Loucy (cell line): ENCODE measurements around the gene DISP3.

Source experiments
- H2AFZ ChIP-seq: fragments of 200-600 bp; sonication (generic); 2 replicates; pipeline ENCODE4 v1.6.0; 2016; ENCODE audit warnings: antibody characterized with exemption, mild to moderate bottlenecking, low read length, moderate library complexity
- H3F3A ChIP-seq: fragments of 200-600 bp; 2 replicates; pipeline ENCODE4 v1.6.0; 2016; ENCODE audit warnings: antibody characterized with exemption, low read depth, mild to moderate bottlenecking
- H3K27me3 ChIP-seq: fragments of 200-600 bp; sonication (generic); 2 replicates; pipeline ENCODE4 v1.6.1; 2014; ENCODE audit warnings: low read length, mild to moderate bottlenecking; ENCODE audit not compliant: insufficient read depth, poor library complexity, severe bottlenecking
- H3K36me3 ChIP-seq: fragments of 200-600 bp; sonication (generic); 2 replicates; pipeline ENCODE4 v1.6.1; 2016; ENCODE audit warnings: low read length; ENCODE audit not compliant: insufficient read depth
- H3K4me1 ChIP-seq: fragments of 200-600 bp; sonication (generic); 2 replicates; pipeline ENCODE4 v1.5.1; 2014; ENCODE audit warnings: low read length, mild to moderate bottlenecking; ENCODE audit not compliant: insufficient read depth, poor library complexity, severe bottlenecking
- H3K4me2 ChIP-seq: fragments of 200-600 bp; sonication (generic); 2 replicates; pipeline ENCODE4 v1.6.0; 2014; ENCODE audit warnings: antibody characterized with exemption, low read length, low read depth, mild to moderate bottlenecking; ENCODE audit not compliant: poor library complexity, severe bottlenecking
- H3K4me3 ChIP-seq: fragments of 200-600 bp; sonication (generic); 2 replicates; pipeline ENCODE4 v1.5.1; 2014; ENCODE audit warnings: low read length, mild to moderate bottlenecking, mixed read lengths; ENCODE audit not compliant: poor library complexity, severe bottlenecking
- H3K79me2 ChIP-seq: fragments of 200-600 bp; sonication (generic); 2 replicates; pipeline ENCODE4 v1.6.1; 2014; ENCODE audit warnings: low read length; ENCODE audit not compliant: insufficient read depth
- H3K9ac ChIP-seq: fragments of 200-600 bp; sonication (generic); 2 replicates; pipeline ENCODE4 v1.6.0; 2014; ENCODE audit warnings: mild to moderate bottlenecking, low read depth, low read length, moderate library complexity; ENCODE audit not compliant: poor library complexity, severe bottlenecking
- H3K9me2 ChIP-seq: fragments of 200-600 bp; sonication (generic); replicated peaks from 2 replicates; pipeline ENCODE4 v1.6.1; 2016; ENCODE audit warnings: low read depth, low read length, mixed read lengths
- H3K9me3 ChIP-seq: fragments of 200-600 bp; sonication (generic); 2 replicates; pipeline ENCODE4 v1.6.1; 2014; ENCODE audit warnings: mild to moderate bottlenecking, antibody characterized with exemption, low read length, low read depth; ENCODE audit not compliant: insufficient read depth
- H4K20me1 ChIP-seq: fragments of 200-600 bp; sonication (generic); 2 replicates; pipeline ENCODE4 v1.6.0; 2014; ENCODE audit warnings: antibody characterized with exemption, low read length, mild to moderate bottlenecking; ENCODE audit not compliant: insufficient read depth, poor library complexity, severe bottlenecking
- EZH2phosphoT487 ChIP-seq: fragments of 200-600 bp; IDR thresholded peaks from 2 replicates; pipeline ENCODE4 v1.6.1; 2018; ENCODE audit warnings: antibody characterized with exemption, mild to moderate bottlenecking, moderate library complexity, borderline replicate concordance
- TF ChIP-seq, protein P1 (sequence below): fragments of 200-600 bp; sonication (generic); conservative IDR thresholded peaks from 2 replicates; pipeline ENCODE4 v1.5.1; 2014; ENCODE audit warnings: mild to moderate bottlenecking, antibody characterized with exemption, low read length

DISP3 gene

GRCh38 chr1:11482701-11483479, 3.9 kb downstream of the DISP3 start:
- TF ChIP-seq, protein P1, sequence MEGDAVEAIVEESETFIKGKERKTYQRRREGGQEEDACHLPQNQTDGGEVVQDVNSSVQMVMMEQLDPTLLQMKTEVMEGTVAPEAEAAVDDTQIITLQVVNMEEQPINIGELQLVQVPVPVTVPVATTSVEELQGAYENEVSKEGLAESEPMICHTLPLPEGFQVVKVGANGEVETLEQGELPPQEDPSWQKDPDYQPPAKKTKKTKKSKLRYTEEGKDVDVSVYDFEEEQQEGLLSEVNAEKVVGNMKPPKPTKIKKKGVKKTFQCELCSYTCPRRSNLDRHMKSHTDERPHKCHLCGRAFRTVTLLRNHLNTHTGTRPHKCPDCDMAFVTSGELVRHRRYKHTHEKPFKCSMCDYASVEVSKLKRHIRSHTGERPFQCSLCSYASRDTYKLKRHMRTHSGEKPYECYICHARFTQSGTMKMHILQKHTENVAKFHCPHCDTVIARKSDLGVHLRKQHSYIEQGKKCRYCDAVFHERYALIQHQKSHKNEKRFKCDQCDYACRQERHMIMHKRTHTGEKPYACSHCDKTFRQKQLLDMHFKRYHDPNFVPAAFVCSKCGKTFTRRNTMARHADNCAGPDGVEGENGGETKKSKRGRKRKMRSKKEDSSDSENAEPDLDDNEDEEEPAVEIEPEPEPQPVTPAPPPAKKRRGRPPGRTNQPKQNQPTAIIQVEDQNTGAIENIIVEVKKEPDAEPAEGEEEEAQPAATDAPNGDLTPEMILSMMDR, result no peak
- no peak for TF ChIP-seq EZH2phosphoT487

DNA sequence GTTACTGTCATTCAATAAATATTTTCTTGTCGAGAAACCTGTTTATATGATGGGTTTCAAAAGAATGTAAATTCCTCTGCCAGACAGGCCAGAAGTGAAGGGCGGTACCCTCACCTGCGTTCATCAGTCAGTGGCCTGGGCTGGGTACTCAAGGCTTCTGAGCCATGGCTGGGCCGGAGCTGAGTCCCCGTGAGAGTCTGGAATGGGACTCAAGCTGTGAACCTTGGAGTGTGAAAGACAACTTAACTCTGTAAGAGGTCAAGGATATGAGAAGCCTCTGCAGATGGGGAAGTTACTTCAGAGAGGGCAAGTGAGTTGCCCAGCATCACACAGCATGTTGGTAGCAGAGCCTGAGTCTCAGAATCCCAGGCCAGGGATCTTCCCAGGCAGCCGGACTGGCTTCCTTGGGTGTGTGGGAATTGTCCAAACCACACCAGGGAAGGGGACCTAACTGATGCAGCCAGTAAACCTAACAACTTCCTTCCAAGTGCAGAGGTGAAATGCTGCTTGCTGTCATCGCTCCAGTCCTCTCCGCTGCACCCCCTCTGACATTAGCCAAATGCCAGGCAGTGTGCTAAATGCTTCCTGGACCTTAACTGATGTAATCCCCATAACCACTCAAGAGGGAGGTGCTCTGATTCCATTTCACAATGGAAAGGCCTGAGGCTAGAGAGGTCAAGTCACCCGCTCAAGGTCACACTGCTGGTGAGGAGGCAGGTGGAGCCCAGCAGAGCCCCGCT, 4.8 kb downstream of the DISP3 start:
- no peaks in the 10 kb centered on the region for H3K4me1 ChIP-seq
- TF ChIP-seq, protein P1, result no peak
- TF ChIP-seq EZH2phosphoT487, result no peak
- no peaks in the 10 kb centered on the region for H4K20me1 ChIP-seq
- no peak overlapping the region for H3K4me3 ChIP-seq
- no peaks in the 10 kb centered on the region for H3K9me3 ChIP-seq
- no peaks in the 10 kb centered on the region for H3K79me2 ChIP-seq
- H3K36me3 ChIP-seq, result no peaks in the 10 kb centered on the region
- H3K9me2 ChIP-seq, result no peaks in the 10 kb centered on the region
- H3K9ac ChIP-seq, result no peak overlapping the region
- no peaks in the 10 kb centered on the region for H3F3A ChIP-seq
- no peaks in the 10 kb centered on the region for H3K27me3 ChIP-seq
- no peak overlapping the region for H2AFZ ChIP-seq
- H3K4me2 ChIP-seq, result no peak overlapping the region

More at GRCh38 chr1:11482701-11483479, 3.9 kb downstream of the DISP3 start:
- Histone ChIP-seq H3K79me2 (no peaks in the 10 kb centered on the region), H3K36me3 (no peaks in the 10 kb centered on the region), H3K9me3 (no peaks in the 10 kb centered on the region), H3K4me3 (no peak overlapping the region), H3K9ac (no peak overlapping the region), H3K9me2 (no peaks in the 10 kb centered on the region), H3F3A (no peaks in the 10 kb centered on the region), H2AFZ (no peak overlapping the region), H3K27me3 (no peaks in the 10 kb centered on the region), H3K4me1 (peaks cover 3% of the 10 kb centered on the region), H3K4me2 (no peak overlapping the region), H4K20me1 (no peaks in the 10 kb centered on the region)

DNA sequence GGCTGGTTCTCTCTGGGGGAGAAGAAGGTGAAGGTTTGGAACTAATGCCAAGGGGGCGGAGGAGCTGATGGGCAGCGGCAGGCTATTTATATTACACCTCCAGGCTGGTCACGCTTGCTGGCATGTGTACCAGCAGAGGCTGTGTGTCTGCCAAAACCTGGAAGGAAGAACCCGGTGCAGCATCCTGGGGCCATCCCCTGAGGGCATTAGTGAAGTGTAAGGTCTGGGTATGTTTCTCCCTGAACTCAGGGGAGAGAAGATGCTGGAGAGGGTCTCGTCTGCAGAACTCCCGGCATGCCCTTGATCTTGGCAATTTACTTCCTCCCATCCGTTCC, 5.3 kb downstream of the DISP3 start:
- no peaks in the 10 kb centered on the region for H3K79me2 ChIP-seq
- no peak overlapping the region for H3K9ac ChIP-seq
- H3K4me2 ChIP-seq, result no peak overlapping the region
- no peak overlapping the region for H3K4me3 ChIP-seq
- H3K9me2 ChIP-seq, result no peaks in the 10 kb centered on the region
- H3K36me3 ChIP-seq, result no peaks in the 10 kb centered on the region
- TF ChIP-seq, protein P1, result no peak
- TF ChIP-seq EZH2phosphoT487, result no peak
- H3K27me3 ChIP-seq, result no peaks in the 10 kb centered on the region
- no peaks in the 10 kb centered on the region for H3K9me3 ChIP-seq
- no peaks in the 10 kb centered on the region for H3F3A ChIP-seq
- no peak overlapping the region for H2AFZ ChIP-seq
- no peaks in the 10 kb centered on the region for H4K20me1 ChIP-seq
- H3K4me1 ChIP-seq, result no peaks in the 10 kb centered on the region
